ENCODE results near the gene SLC9A8. TPM values are rescaled to one million over a fixed set of nuclear protein-coding genes. Genes with fewer than 3 reads are reported as not detected.
"Not testable (repeated sequence)": the region's sequence is repeated elsewhere in the genome, so short reads cannot be mapped to it uniquely, and the experiment has no call there.

The SLC9A8 gene
- polyA plus RNA-seq, 1 donor from 2014 or later, result 6.7 TPM

DNA sequence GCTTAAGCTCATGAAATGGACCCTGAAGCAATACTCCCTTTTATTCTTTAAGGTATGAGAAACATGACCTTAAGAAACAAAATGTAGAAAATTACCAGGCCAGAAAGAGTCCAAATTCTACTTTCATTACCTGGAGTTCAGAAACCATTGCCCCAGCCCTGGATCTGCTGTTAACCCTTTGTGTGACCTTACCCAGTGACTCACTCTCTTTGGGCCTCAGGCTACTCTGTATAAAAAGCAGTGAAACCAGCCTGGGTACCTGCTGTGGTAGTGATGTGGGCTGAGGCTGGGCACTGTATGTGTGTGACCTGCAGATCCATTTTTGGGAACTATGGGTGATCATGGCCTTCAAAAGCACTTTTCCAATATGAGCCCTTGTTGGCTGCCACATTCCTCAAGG, 47.2 kb downstream of the SLC9A8 start:
- Histone ChIP-seq H3K27me3 (ENCODE audit: insufficient read depth, low read depth, low read length) (no peaks in the 10 kb centered on the region), H3K27ac (ENCODE audit: low read length) (no peak overlapping the region)

DNA sequence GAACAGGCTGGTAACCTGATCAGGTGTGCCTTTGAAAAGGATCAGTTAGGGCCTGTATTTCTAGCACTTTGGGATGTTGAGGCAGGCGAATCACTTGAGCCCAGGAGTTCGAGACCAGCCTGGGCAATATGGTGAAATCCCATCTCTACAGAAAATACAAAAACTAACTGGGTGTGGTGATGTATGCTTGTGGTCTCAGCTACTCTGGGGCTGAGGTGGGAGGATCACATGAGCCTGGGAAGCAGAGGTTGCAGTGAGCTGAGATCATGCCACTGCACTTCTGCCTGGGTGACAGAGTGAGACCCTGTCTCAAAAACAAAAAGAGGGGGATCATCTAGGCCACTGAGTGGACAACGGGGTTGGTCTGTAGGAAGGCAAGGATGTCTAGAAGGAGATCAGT, 48.6 kb downstream of the SLC9A8 start:
- H3K9me2 ChIP-seq (ENCODE audit: insufficient read depth, low read length); H2AFZ ChIP-seq (ENCODE audit: low read depth, low read length); H3K4me3 ChIP-seq (ENCODE audit: low read length); H3K27ac ChIP-seq (ENCODE audit: low read length); H3K79me2 ChIP-seq (replicated peaks; ENCODE audit: insufficient read depth, low read length); H3F3A ChIP-seq (ENCODE audit: insufficient read depth, low read length, poor library complexity, severe bottlenecking); H3K9me3 ChIP-seq (ENCODE audit: low read length); H4K20me1 ChIP-seq (ENCODE audit: insufficient read depth); H3K9ac ChIP-seq (ENCODE audit: low read length); H3K36me3 ChIP-seq (ENCODE audit: insufficient read depth, low read length); H3K4me2 ChIP-seq (ENCODE audit: low read length); H3K27me3 ChIP-seq (ENCODE audit: insufficient read depth, low read depth, low read length): not testable (repeated sequence)

More for the DNA sequence above, 47.2 kb downstream of the SLC9A8 start:
- Histone ChIP-seq H3K36me3 (ENCODE audit: insufficient read depth, low read length) (peaks cover 5% of the 10 kb centered on the region), H3K79me2 (replicated peaks; ENCODE audit: insufficient read depth, low read length) (no peaks in the 10 kb centered on the region), H3F3A (ENCODE audit: insufficient read depth, low read length, poor library complexity, severe bottlenecking) (no peaks in the 10 kb centered on the region), H2AFZ (ENCODE audit: low read depth, low read length) (no peak overlapping the region), H4K20me1 (ENCODE audit: insufficient read depth) (no peaks in the 10 kb centered on the region), H3K4me3 (ENCODE audit: low read length) (no peak overlapping the region), H3K9me3 (ENCODE audit: low read length) (no peaks in the 10 kb centered on the region), H3K9ac (ENCODE audit: low read length) (no peak overlapping the region), H3K9me2 (ENCODE audit: insufficient read depth, low read length) (no peaks in the 10 kb centered on the region), H3K4me2 (ENCODE audit: low read length) (no peak overlapping the region)
- TF ChIP-seq RAD21 (conservative IDR thresholded peaks at IDR 0.05), result no peak
- no peak for TF ChIP-seq EP300 (conservative IDR thresholded peaks at IDR 0.05; ENCODE audit: poor library complexity, severe bottlenecking)
- TF ChIP-seq, protein P1, sequence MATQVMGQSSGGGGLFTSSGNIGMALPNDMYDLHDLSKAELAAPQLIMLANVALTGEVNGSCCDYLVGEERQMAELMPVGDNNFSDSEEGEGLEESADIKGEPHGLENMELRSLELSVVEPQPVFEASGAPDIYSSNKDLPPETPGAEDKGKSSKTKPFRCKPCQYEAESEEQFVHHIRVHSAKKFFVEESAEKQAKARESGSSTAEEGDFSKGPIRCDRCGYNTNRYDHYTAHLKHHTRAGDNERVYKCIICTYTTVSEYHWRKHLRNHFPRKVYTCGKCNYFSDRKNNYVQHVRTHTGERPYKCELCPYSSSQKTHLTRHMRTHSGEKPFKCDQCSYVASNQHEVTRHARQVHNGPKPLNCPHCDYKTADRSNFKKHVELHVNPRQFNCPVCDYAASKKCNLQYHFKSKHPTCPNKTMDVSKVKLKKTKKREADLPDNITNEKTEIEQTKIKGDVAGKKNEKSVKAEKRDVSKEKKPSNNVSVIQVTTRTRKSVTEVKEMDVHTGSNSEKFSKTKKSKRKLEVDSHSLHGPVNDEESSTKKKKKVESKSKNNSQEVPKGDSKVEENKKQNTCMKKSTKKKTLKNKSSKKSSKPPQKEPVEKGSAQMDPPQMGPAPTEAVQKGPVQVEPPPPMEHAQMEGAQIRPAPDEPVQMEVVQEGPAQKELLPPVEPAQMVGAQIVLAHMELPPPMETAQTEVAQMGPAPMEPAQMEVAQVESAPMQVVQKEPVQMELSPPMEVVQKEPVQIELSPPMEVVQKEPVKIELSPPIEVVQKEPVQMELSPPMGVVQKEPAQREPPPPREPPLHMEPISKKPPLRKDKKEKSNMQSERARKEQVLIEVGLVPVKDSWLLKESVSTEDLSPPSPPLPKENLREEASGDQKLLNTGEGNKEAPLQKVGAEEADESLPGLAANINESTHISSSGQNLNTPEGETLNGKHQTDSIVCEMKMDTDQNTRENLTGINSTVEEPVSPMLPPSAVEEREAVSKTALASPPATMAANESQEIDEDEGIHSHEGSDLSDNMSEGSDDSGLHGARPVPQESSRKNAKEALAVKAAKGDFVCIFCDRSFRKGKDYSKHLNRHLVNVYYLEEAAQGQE (IDR thresholded peaks at IDR 0.05; ENCODE audit: borderline replicate concordance), result no peak
- no peak for TF ChIP-seq SMC3 (conservative IDR thresholded peaks at IDR 0.05; ENCODE audit: poor library complexity)
- no peak for TF ChIP-seq EZH2 (IDR thresholded peaks at IDR 0.05; ENCODE audit: borderline replicate concordance, insufficient read depth, low read length, poor library complexity, severe bottlenecking)
- TF ChIP-seq POLR2AphosphoS5 (IDR thresholded peaks at IDR 0.05), result no peak
- TF ChIP-seq MXI1 (conservative IDR thresholded peaks at IDR 0.05; ENCODE audit: poor library complexity, severe bottlenecking), result no peak
- TF ChIP-seq, protein P2, sequence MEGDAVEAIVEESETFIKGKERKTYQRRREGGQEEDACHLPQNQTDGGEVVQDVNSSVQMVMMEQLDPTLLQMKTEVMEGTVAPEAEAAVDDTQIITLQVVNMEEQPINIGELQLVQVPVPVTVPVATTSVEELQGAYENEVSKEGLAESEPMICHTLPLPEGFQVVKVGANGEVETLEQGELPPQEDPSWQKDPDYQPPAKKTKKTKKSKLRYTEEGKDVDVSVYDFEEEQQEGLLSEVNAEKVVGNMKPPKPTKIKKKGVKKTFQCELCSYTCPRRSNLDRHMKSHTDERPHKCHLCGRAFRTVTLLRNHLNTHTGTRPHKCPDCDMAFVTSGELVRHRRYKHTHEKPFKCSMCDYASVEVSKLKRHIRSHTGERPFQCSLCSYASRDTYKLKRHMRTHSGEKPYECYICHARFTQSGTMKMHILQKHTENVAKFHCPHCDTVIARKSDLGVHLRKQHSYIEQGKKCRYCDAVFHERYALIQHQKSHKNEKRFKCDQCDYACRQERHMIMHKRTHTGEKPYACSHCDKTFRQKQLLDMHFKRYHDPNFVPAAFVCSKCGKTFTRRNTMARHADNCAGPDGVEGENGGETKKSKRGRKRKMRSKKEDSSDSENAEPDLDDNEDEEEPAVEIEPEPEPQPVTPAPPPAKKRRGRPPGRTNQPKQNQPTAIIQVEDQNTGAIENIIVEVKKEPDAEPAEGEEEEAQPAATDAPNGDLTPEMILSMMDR (IDR thresholded peaks at IDR 0.05; ENCODE audit: poor library complexity, severe bottlenecking), result no peak
- TF ChIP-seq TAF1 (IDR thresholded peaks at IDR 0.05; ENCODE audit: low read depth), result no peak

DNA sequence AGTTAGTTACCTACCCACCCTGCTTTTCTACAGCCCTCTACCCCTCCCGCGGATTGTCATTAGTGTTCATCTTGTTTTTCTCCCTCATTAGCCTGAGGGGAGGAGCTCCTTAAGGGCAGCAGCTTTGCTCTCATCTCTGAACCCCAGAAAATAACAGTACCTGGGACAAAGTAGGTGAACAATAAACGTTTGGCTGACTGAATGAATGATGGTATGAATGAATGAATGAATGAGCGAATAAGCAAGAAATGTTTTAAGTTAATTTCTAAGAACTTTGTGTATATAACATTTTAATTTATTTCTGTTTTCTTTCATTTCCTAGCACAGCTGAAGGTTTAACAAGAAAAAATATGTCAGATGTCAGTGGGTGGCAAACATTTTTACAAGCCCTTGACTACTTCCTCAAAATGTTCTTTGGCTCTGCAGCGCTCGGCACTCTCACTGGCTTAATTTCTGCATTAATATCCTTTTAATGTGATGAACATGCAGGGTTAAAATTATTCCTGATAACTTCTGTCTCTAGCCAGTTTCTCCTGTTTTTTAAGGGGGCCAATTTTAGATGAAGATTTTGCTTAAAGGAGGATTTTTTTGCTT, 50.1 kb downstream of the SLC9A8 start:
- H3K79me2 ChIP-seq (replicated peaks; ENCODE audit: insufficient read depth, low read length), result no peaks in the 10 kb centered on the region
- no peak overlapping the region for H3K27ac ChIP-seq (ENCODE audit: low read length)
- H4K20me1 ChIP-seq (ENCODE audit: insufficient read depth), result no peaks in the 10 kb centered on the region
- TF ChIP-seq, protein P1 (IDR thresholded peaks at IDR 0.05; ENCODE audit: borderline replicate concordance), result no peak
- no peak for TF ChIP-seq POLR2AphosphoS5 (IDR thresholded peaks at IDR 0.05)
- no peak for TF ChIP-seq EP300 (conservative IDR thresholded peaks at IDR 0.05; ENCODE audit: poor library complexity, severe bottlenecking)
- no peak for TF ChIP-seq SMC3 (conservative IDR thresholded peaks at IDR 0.05; ENCODE audit: poor library complexity)
- TF ChIP-seq, protein P2 (IDR thresholded peaks at IDR 0.05; ENCODE audit: poor library complexity, severe bottlenecking), result no peak
- no peak for TF ChIP-seq RAD21 (conservative IDR thresholded peaks at IDR 0.05)
- no peak for TF ChIP-seq EZH2 (IDR thresholded peaks at IDR 0.05; ENCODE audit: borderline replicate concordance, insufficient read depth, low read length, poor library complexity, severe bottlenecking)
- no peak for TF ChIP-seq TAF1 (IDR thresholded peaks at IDR 0.05; ENCODE audit: low read depth)
- TF ChIP-seq MXI1 (conservative IDR thresholded peaks at IDR 0.05; ENCODE audit: poor library complexity, severe bottlenecking), result no peak
- H3K9ac ChIP-seq (ENCODE audit: low read length), result no peak overlapping the region
- no peaks in the 10 kb centered on the region for H3F3A ChIP-seq (ENCODE audit: insufficient read depth, low read length, poor library complexity, severe bottlenecking)
- H3K4me2 ChIP-seq (ENCODE audit: low read length), result no peak overlapping the region
- H3K27me3 ChIP-seq (ENCODE audit: insufficient read depth, low read depth, low read length), result no peaks in the 10 kb centered on the region
- no peaks in the 10 kb centered on the region for H3K9me3 ChIP-seq (ENCODE audit: low read length)
- H3K4me3 ChIP-seq (ENCODE audit: low read length), result no peak overlapping the region
- H2AFZ ChIP-seq (ENCODE audit: low read depth, low read length), result no peak overlapping the region
- H3K36me3 ChIP-seq (ENCODE audit: insufficient read depth, low read length), result no peaks in the 10 kb centered on the region
- H3K9me2 ChIP-seq (ENCODE audit: insufficient read depth, low read length), result no peaks in the 10 kb centered on the region

Data from neural cell (in vitro differentiated cells).